ENCODE data around the gene BCL11B. TPM values are rescaled to one million over a fixed set of nuclear protein-coding genes. Genes with fewer than 3 reads are reported as not detected.

BCL11B gene
- total RNA-seq, 2 donors from 2014 or later = 0.19 to 0.43 TPM

DNA sequence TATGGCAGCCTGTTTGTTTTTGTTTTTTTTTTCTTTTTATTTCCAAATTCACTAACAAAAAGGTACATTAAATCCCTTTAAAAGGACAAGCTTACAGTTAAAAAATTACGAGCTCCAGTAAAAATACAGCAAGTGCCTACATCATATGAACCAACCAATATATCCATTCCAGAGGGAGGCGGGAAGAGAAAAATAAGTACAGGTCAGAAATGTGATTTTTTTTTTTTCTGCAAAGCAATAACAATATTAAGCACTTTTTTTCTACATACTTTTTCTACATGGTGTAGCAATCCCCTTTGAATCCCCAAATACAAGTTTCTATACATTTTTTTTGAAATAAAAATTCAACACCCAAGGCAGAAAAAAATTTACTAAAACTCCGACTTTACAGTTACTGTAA lies 100.6 kb downstream of the BCL11B start:
- Histone ChIP-seq H3K36me3 (no peaks in the 10 kb centered on the region), H3K27me3 (no peaks in the 10 kb centered on the region), H3K4me1 (no peaks in the 10 kb centered on the region), H3K4me3 (no peak overlapping the region), H3K27ac (no peak overlapping the region), H3K9me3 (no peaks in the 10 kb centered on the region)
- DNase-seq (ENCODE audit: low spot score) = no peak
- TF ChIP-seq, protein P1, sequence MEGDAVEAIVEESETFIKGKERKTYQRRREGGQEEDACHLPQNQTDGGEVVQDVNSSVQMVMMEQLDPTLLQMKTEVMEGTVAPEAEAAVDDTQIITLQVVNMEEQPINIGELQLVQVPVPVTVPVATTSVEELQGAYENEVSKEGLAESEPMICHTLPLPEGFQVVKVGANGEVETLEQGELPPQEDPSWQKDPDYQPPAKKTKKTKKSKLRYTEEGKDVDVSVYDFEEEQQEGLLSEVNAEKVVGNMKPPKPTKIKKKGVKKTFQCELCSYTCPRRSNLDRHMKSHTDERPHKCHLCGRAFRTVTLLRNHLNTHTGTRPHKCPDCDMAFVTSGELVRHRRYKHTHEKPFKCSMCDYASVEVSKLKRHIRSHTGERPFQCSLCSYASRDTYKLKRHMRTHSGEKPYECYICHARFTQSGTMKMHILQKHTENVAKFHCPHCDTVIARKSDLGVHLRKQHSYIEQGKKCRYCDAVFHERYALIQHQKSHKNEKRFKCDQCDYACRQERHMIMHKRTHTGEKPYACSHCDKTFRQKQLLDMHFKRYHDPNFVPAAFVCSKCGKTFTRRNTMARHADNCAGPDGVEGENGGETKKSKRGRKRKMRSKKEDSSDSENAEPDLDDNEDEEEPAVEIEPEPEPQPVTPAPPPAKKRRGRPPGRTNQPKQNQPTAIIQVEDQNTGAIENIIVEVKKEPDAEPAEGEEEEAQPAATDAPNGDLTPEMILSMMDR (IDR thresholded peaks at IDR 0.05) = no peak

DNA sequence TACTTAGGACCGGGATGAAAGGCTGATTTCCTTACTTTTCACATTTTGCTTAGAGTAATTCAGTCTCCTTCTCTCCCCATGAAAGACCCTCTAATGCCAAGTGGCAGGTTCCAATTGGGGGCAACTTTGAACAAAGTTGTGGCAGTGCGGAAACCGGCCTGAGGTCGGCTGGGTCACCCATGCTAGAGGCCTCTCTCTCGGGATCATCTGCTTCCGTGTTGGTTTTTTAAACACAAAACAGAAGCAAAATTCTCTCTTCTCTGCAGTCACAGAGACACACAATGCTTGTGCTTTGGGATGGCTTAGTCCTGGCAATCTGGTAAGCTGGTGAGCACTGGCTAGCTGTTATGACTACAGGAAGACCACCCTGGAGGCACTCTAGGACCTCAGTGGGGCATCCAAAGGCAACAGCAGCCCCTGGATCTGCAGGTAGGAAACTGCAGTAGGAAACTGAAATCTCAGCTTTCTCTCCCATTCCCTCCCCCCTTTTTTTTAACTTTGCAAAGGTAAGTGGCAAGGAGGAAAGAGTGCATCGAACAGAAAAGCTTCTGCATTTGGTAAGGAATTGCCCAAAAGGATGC lies 102.1 kb downstream of the BCL11B start:
- Histone ChIP-seq H3K4me3 (no peak overlapping the region), H3K9me3 (no peaks in the 10 kb centered on the region), H3K27me3 (no peaks in the 10 kb centered on the region), H3K4me1 (no peaks in the 10 kb centered on the region), H3K36me3 (no peaks in the 10 kb centered on the region), H3K27ac (no peak overlapping the region)
- DNase-seq (ENCODE audit: low spot score) = no peak
- TF ChIP-seq, protein P1 (IDR thresholded peaks at IDR 0.05) = no peak

DNA sequence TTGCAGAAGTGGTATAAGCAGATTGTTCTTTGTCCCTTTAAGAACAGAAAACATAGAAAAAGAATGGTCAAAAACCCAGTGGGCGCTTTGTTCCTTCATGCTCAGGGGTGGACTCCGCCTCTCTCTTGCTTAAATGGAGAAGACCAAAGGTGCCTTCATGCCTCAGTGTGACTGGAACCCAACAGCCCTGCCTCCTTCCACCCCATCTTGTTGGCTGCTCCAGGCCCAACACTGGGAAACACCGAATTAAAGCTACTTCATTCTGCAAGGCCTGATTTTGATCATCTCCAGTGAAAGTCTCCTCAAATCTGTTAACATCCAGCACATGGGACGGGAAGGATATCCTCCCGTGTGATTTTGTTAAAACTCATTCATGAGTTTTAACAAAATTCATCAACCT lies 103.7 kb downstream of the BCL11B start:
- DNase-seq (ENCODE audit: low spot score) = no peak
- Histone ChIP-seq H3K36me3 (no peaks in the 10 kb centered on the region), H3K9me3 (no peaks in the 10 kb centered on the region), H3K4me1 (no peaks in the 10 kb centered on the region), H3K27me3 (no peaks in the 10 kb centered on the region), H3K27ac (no peak overlapping the region), H3K4me3 (no peak overlapping the region)
- TF ChIP-seq, protein P1 (IDR thresholded peaks at IDR 0.05) = no peak

DNA sequence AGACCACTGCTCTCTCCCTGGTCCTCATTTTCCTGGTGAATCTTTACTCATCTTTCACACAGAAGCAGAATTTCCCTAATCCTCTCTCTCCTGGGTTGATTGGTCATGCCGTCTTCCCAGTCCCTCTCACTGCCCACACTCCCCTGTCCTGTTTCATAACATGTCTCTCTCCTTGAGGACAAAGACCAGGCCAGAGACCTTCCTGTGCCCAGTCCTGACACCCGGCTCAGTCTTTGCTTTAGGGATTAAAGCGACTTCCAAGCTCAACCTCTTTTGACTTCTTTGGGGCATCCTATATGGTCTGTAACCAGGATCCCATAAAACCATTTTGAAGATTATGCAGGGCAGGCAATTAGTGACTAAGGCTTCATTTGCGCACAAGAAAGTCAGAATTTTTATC lies 105.5 kb downstream of the BCL11B start:
- H3K9me3 ChIP-seq = no peaks in the 10 kb centered on the region
- DNase-seq (ENCODE audit: low spot score) = no peak
- no peaks in the 10 kb centered on the region for H3K27me3 ChIP-seq
- TF ChIP-seq, protein P1 (IDR thresholded peaks at IDR 0.05) = no peak
- no peaks in the 10 kb centered on the region for H3K36me3 ChIP-seq
- H3K4me3 ChIP-seq = no peak overlapping the region
- H3K27ac ChIP-seq = no peak overlapping the region
- no peaks in the 10 kb centered on the region for H3K4me1 ChIP-seq

DNA sequence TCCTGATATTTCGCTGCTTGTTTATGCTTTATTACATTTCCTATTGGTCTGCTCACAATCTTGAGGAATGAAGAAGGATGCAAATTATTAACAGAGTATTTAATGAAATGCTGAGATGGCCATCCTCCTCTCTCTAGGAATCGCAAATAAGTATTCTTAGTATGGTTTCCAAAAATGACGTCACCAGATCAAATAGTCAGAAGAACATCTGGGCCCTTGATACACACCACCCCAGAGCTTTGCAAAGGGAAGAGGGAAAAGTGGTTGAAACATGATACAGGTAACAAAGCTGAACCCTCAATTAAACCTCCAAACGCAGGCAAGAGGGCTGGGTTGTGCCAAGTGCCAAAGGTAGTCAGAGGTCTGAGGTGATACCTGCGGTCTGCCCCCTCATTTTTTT lies 107.3 kb downstream of the BCL11B start:
- no peak overlapping the region for H3K4me3 ChIP-seq
- TF ChIP-seq, protein P1 (IDR thresholded peaks at IDR 0.05) = no peak
- DNase-seq (ENCODE audit: low spot score) = no peak
- no peaks in the 10 kb centered on the region for H3K36me3 ChIP-seq
- H3K4me1 ChIP-seq = no peaks in the 10 kb centered on the region
- no peaks in the 10 kb centered on the region for H3K27me3 ChIP-seq
- no peaks in the 10 kb centered on the region for H3K9me3 ChIP-seq
- H3K27ac ChIP-seq = no peak overlapping the region

DNA sequence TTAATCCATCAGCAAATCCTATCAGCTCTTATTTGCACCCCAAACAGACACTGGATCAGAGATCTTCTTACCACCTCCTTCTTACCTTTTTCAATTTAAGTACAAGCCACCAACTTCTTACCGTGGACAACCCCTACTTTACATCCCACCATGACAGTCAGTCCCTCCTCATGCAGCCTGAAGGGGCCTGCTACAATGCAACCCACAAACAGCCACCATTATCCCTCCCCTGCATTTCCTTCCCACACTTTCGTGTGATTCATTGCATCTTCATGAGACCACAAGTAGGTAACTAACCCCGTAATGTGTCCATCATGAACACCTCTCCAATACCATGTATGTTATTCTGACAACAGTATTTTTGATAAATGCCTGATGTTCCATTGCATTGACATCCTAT lies 108.6 kb downstream of the BCL11B start:
- DNase-seq (ENCODE audit: low spot score) = no peak
- H3K27me3 ChIP-seq = no peaks in the 10 kb centered on the region
- no peaks in the 10 kb centered on the region for H3K36me3 ChIP-seq
- H3K4me1 ChIP-seq = no peaks in the 10 kb centered on the region
- TF ChIP-seq, protein P1 (IDR thresholded peaks at IDR 0.05) = no peak
- H3K4me3 ChIP-seq = no peak overlapping the region
- no peaks in the 10 kb centered on the region for H3K9me3 ChIP-seq
- H3K27ac ChIP-seq = no peak overlapping the region

All from right atrium auricular region (tissue), 2 donors.